ENCODE results near the gene OLFML2B. TPM values are rescaled to one million over a fixed set of nuclear protein-coding genes. Genes with fewer than 3 reads are reported as not detected.

Gene OLFML2B
- total and polyA plus RNA-seq, 2 of the 13 experiments (the other 11 are each of a cell fraction or from before 2014, with no cell fraction given): not detected

DNA sequence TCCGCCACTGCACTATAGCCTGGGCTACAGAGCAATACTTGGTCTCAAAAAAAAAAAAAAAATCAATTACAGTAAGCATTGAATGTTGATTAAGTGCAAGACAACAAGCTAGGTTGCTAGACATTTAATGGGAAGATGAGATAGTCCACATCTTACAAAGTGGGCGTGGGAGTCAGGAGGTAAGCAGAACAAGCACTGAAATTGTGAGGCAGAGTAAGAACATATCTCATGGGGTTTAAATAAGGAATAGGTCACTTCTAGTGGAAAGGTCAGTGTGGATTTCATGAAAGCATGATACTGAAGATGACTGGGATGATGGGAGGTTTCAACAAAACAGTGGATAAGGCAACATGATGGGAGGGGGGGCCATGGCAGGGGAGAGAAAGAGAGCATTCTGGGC lies 1.9 kb upstream of the OLFML2B start:
- ATAC-seq (no peak), FAIRE-seq (no peak), DNase-seq (ENCODE audit: low spot score) (no peak)
- Histone ChIP-seq H3K79me2 (ENCODE audit: insufficient read depth, low read length) (no peaks in the 10 kb centered on the region), H3K36me3 (replicated peaks in 1 of 2; ENCODE audit: control insufficient read depth in 1 of 2, insufficient read depth in 2 of 2, low read length in 2 of 2) (no peaks in the 10 kb centered on the region), H3K4me1 (ENCODE audit: insufficient read depth, low read length) (0 out of 2 replicates have a peak, but pooled peaks cover 5% of the 10 kb centered on the region), H2AFZ (ENCODE audit: low read length) (no peak overlapping the region), H3K4me3 (replicated peaks in 1 of 3; ENCODE audit: insufficient read depth in 1 of 3, low read depth in 2 of 3, low read length in 3 of 3) (no peak overlapping the region), H3K9ac (ENCODE audit: insufficient read depth, low read depth, low read length) (no peak overlapping the region), H3K27ac (ENCODE audit: extremely low read length, insufficient read depth, low read length) (no peak overlapping the region), H3K27me3 (ENCODE audit: control insufficient read depth in 1 of 2, insufficient read depth in 2 of 2, low read length in 2 of 2) (peaks cover 3 to 52% of the 10 kb centered on the region in 2 experiments), H3K9me3 (ENCODE audit: low read length) (peaks cover 9% of the 10 kb centered on the region; the same call in 1 of the 2 replicates), H3K4me2 (ENCODE audit: low read depth, low read length) (no peak overlapping the region), H4K20me1 (ENCODE audit: insufficient read depth, low read length) (no peaks in the 10 kb centered on the region)
- CTCF ChIA-PET (ENCODE audit: low intra/inter-chr PET ratio, low total read pairs): no interaction called here
- BruUV-seq (replicated peaks): no TSS peak
- WGBS (ENCODE audit: low lambda C conversion rate): 65% methylated on average over 2 of the region's 2 CpGs
- POLR2A ChIA-PET: no interaction called here
- intact Hi-C loops (cut with micrococcal nuclease; ENCODE audit: unreplicated experiment) (no loop called here), in situ Hi-C loops (cut with HindIII; ENCODE audit: extremely low pct_ligation_motif_present, low pct_unique_long_range_greater_than_20kb) (loop anchor here (5.0 kb wide), 1 partner anchor 233 kb away; no protein-coding TSS in a partner anchor)
- TF ChIP-seq HMG20A (CRISPR knock-in tag; IDR thresholded peaks at IDR 0.05; ENCODE audit: borderline replicate concordance): no peak
- no peak for TF ChIP-seq MEF2D (CRISPR knock-in tag; IDR thresholded peaks at IDR 0.05)
- no peak for TF ChIP-seq SMAD1 (CRISPR knock-in tag; IDR thresholded peaks at IDR 0.05; ENCODE audit: borderline replicate concordance, low read depth)
- TF ChIP-seq, protein P1, sequence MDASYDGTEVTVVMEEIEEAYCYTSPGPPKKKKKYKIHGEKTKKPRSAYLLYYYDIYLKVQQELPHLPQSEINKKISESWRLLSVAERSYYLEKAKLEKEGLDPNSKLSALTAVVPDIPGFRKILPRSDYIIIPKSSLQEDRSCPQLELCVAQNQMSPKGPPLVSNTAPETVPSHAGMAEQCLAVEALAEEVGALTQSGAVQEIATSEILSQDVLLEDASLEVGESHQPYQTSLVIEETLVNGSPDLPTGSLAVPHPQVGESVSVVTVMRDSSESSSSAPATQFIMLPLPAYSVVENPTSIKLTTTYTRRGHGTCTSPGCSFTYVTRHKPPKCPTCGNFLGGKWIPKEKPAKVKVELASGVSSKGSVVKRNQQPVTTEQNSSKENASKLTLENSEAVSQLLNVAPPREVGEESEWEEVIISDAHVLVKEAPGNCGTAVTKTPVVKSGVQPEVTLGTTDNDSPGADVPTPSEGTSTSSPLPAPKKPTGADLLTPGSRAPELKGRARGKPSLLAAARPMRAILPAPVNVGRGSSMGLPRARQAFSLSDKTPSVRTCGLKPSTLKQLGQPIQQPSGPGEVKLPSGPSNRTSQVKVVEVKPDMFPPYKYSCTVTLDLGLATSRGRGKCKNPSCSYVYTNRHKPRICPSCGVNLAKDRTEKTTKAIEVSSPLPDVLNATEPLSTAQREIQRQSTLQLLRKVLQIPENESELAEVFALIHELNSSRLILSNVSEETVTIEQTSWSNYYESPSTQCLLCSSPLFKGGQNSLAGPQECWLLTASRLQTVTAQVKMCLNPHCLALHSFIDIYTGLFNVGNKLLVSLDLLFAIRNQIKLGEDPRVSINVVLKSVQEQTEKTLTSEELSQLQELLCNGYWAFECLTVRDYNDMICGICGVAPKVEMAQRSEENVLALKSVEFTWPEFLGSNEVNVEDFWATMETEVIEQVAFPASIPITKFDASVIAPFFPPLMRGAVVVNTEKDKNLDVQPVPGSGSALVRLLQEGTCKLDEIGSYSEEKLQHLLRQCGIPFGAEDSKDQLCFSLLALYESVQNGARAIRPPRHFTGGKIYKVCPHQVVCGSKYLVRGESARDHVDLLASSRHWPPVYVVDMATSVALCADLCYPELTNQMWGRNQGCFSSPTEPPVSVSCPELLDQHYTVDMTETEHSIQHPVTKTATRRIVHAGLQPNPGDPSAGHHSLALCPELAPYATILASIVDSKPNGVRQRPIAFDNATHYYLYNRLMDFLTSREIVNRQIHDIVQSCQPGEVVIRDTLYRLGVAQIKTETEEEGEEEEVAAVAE (CRISPR knock-in tag; IDR thresholded peaks at IDR 0.05; ENCODE audit: borderline replicate concordance): no peak
- TF ChIP-seq ONECUT2 (CRISPR knock-in tag; IDR thresholded peaks at IDR 0.05): no peak
- no peak for TF ChIP-seq CCAR2 (optimal IDR thresholded peaks at IDR 0.05; ENCODE audit: low read depth, low read length)
- TF ChIP-seq ATF3 (CRISPR knock-in tag; IDR thresholded peaks at IDR 0.05): no peak
- no peak for TF ChIP-seq ZBTB39 (CRISPR knock-in tag; IDR thresholded peaks at IDR 0.05)
- no peak for TF ChIP-seq KLF16 (CRISPR knock-in tag; IDR thresholded peaks at IDR 0.05)
- no peak for TF ChIP-seq SMAD3 (CRISPR knock-in tag; IDR thresholded peaks at IDR 0.05)
